ENCODE data around the gene P4HA3.
"Not testable (repeated sequence)": the region's sequence is repeated elsewhere in the genome, so short reads cannot be mapped to it uniquely, and the experiment has no call there.

Gene P4HA3

DNA sequence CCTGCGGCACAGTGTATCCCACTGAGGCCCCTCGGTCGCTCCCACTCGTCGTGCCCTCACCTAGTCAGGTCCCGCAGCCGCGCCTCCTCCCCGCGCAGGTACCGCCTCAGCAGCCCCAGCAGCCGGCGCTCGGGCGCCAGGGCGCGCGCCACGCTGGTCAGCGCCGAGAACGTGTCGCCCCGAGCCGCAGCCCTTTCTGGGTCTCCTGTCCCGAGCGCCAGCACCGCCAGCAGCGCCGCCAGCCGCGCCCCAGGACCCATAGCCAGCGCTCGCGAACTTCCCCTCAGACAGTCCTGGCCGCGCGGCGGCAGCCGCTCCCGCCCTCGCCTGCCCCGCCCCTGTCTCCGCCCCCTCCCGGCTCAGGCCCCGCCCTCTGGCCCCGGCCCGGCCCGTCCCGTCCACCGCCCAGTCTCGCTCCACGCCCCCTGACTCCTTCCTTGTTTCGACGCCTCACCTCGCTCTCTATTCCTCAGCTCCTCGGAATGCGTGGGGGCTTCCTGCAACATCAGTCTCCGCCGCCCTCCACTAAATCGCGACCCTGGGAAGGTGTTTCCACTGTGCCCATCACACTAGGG is at the start of gene P4HA3:
P4HA3 (minus strand) TSS at position 289 of the 575 bp plus-strand sequence; CDS start at position 260, 29 bp downstream.
- DNase-seq = peak; percentile 27

GRCh38 chr11:74357449-74357848 is 46.0 kb upstream of the P4HA3 start:
- no peak for DNase-seq

- DNase-seq = no peak
Measured at GRCh38 chr11:74355626-74356025, 44.2 kb upstream of the P4HA3 start.

DNA sequence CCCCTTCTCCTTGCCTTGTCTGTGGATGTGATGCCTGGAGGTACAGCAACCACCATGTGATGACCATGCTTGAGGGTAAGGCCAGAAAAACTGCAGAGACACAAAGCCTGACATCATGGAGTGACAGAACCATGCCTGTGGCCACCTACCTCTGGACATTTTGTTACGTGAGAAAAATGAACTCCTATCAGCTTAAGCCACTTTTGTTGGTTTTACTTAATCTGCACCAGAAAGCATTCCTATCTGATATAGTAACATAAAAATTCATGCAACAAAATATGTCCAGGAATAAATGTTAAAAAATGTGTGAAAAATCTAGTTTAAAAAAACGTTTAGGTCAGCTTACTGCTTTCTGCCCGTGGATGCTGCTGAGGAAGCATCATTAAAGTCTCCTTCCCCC is 42.6 kb upstream of the P4HA3 start:
- DNase-seq = no peak

DNA sequence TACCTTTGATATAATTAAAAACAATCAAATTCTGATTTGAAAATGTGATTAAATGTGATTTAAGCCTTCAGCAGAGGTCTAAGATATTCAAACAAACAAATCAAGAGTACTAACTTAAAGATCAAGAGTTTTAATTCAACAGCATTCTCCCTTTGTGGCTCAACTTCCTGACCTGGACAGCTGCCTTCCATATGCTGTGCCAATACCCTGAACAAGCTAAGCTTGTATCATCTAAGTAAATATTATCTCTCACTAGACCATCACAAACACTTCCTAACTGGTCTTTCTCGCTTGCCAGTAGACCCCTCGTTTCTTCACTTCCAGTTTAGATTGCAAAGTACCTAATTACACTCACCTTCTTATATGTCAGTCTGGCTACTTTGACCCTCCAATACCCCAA is 35.9 kb upstream of the P4HA3 start:
- no peak for DNase-seq

DNA sequence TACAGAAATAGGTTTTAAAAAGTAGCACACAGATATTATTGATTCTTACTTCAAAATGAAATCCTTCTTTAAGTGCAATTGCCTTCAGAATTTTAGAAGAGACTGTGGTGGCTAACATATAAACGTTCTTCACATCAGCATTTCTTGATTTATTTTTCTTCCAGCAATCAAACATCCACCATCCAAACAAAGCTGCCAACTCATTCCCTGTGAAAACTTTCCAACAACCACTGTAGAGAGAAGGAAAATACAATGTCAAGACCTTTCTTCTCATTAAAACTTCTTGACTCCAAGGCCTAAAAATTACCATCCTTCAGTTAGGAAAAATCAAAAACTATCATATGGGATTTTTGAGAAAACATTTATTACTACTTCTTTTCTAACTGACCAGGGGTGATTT is 34.0 kb upstream of the P4HA3 start:
- no peak for DNase-seq

- no peak for DNase-seq
Measured at GRCh38 chr11:74341921-74342320, 30.5 kb upstream of the P4HA3 start.

DNA sequence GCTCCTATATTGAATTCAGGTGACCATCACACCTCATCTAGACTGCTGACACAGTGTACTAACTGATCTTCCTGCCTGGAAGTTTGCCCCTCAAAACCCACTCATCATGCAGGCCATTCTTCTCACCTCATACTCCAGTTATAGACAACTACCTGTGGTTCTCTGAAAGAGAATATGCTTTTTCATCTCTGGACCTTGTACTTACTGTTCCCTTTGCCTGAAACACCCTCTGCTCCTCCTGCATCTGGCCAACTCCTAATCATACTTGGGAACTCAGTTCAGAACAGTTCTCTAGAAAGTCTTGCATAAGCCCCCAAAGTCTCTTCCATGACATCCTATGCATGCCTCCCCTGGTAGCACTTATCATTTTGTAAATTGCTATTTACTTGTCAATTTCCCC is 28.2 kb upstream of the P4HA3 start:
- DNase-seq = no peak

GRCh38 chr11:74338963-74339362 is 27.5 kb upstream of the P4HA3 start:
- no peak for DNase-seq

DNA sequence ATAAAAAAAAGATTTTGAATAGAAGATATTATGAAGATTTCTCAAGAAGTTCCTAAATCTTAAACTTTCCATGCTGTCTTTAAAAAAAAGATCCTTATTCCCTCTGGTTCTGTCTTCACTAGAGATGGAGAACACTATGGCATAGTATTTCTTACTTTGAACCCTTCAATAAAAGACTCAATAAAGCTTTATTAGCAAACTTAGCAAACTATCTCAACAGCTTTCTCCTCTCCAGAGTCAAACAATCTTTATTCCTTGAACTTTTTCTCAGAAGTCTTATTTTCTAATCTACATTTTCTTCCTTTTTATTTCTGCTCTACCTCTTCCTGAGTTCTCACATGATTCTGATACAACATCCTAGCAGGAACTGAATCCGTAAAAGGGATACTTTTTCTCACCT is 21.8 kb upstream of the P4HA3 start:
- DNase-seq = no peak

DNA sequence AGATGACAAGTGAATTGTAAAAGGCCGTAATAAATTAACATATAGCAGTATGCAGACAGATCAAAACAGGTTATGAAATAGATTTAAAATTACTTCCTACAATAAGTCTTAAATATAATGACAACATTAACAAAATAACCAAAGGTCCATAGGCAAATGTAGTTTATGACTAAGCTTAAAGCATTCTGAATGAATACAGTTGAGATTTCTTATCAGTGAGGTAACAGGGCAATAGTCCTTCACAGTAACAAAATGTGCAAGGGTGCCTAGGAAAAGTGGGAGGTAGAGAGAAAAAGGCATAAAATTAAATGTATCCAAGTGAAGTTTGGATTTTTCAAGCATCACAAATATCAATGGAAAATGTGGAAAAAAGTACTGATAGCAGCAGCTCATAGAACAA is 20.9 kb upstream of the P4HA3 start:
- no peak for DNase-seq

- DNase-seq = not testable (repeated sequence)
Measured at GRCh38 chr11:74331000-74331399, 19.6 kb upstream of the P4HA3 start.

DNA sequence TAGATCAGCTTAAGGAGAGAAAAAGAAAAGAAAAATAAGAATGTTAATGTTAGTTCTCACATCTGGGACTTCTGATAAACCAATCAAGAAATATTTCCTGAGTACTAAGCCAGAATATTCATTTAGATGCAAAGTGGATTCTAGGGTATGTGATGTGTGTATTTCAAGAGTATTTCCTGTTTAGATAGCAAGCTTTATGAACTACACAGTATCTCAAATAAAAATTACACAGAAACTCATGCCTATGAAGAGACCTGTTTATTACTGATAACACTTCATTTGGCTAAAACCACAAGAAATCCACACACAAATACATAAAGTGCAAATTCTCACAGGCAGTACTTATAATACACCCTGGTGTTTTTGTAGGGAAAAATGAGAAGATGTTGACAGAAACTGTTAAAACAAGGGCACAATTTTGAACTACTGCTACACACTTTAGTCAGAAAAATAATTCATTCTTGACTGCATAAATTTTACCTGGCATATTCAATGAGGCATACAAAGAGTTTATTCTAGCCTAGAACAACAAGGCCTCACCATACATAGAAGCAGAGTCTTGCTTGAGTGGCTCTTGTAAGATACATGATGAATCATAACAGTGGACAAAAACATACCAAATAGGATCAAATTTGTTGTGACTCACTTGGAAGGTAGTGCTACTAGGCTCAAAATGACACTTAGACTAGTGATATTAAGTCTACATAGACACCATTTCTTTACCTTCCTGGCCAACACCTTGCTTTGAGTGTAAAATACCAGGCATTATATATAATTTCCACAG is 18.8 kb upstream of the P4HA3 start:
- no peak for DNase-seq

DNA sequence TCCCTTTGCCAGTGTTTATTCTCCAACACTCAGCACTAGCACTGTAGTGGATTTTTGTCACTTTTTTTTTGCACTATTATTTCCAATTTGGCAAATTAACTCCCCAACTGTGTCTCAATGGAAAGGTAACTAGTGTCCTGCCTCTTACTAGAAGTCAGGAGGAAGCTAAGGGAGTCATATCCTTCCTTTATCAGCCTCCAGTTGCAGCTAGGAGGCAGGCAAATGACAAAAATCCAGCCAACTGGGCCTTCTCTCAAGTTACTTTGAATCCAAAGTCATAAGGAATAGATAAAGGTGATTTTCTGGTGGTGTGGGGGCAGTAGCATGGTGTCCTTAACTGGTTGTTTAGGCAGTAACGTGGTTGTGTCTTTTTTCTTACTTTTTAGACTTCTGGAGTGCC is 15.6 kb upstream of the P4HA3 start:
- no peak for DNase-seq

DNA sequence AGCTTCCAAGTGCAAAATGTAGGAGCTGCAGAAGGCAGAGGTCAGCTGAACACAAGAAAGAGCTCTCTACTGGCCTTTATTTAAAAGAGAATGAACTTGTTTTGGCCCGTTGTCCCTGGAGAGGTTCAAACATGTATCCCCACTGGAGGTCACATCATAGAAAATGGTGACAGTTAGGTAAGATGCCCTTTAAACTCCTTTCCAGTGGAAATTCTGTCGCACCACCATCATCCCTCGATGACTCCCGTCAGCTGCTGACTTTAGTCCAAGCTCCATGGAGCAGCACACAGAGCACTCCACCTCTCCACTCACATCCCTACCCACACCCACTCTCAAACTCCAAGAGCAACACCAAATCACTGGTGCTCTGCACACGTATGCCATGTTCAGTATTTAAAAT is 15.2 kb upstream of the P4HA3 start:
- no peak for DNase-seq

- DNase-seq = no peak
Measured at GRCh38 chr11:74325649-74326645, 14.5 kb upstream of the P4HA3 start.

DNA sequence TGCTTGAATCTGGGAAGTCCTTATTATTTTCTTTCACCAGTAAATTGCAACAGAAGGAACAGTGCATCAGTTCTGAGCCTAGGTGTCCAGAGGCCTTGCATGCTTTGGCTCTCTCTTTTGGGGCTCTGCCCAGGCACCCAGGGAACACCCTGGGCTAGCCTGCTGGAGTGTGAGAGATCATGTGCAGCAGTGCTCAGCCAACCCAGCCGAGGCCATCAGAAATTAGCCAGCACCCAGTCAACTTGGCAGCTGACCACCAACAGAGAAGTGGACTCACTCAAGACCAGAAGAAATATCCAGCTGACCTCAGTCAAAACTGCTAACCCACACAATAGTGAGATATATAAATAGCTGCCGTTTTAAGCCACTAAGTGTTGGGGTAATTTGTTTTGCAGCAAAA is 11.2 kb upstream of the P4HA3 start:
- no peak for DNase-seq

GRCh38 chr11:74321487-74322188 is 10.2 kb upstream of the P4HA3 start:
- DNase-seq = peak; percentile 48

- no peak for DNase-seq
Measured at GRCh38 chr11:74320538-74320937, 9.1 kb upstream of the P4HA3 start.

- no peak for DNase-seq
Measured at GRCh38 chr11:74319139-74319816, 7.8 kb upstream of the P4HA3 start.

DNA sequence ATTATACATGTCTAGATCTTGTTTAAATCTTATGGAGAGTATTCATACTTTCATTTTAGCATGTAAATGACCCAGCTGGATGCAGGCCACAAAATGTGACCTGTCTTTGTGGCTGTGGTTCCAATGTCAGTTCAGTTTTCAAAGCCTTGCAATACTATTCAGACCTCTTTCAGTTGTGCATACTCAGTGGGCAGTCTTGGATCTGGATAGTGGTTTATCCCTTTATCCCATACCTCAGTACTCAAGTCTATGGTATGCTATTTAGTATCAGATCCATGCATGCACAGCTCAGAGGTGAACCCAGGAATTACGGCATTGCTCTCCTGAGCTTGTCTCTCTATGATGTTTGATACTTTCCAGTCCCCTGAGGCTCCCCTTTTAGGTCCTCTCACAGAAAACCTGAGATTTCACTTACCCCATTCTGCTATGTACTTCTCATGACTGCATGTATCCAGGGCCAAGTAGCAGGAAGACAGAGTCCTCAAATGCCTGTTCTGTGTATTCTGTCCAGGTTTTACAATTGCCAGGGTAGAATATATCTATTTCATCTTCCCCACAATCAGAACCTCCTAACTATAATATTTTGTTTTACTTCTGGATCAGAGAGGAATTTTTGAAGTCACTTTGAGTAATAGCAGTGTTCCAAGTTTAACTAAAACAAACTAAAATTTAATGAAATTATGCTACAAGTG is 6.9 kb upstream of the P4HA3 start:
- no peak for DNase-seq
